HuH-7.5 (cell line): ENCODE data around the gene KCNQ2.

ENCODE experiments used
- DNase-seq: peaks from one replicate; pipeline ENCODE4 v3.0.0; 2011; ENCODE audit warnings: low spot score

The KCNQ2 gene

GRCh38 chr20:63501818-63502670 is 29.6 kb upstream of the KCNQ2 start:
- no peak for DNase-seq

GRCh38 chr20:63500902-63501817 is 28.7 kb upstream of the KCNQ2 start:
- no peak for DNase-seq

DNA sequence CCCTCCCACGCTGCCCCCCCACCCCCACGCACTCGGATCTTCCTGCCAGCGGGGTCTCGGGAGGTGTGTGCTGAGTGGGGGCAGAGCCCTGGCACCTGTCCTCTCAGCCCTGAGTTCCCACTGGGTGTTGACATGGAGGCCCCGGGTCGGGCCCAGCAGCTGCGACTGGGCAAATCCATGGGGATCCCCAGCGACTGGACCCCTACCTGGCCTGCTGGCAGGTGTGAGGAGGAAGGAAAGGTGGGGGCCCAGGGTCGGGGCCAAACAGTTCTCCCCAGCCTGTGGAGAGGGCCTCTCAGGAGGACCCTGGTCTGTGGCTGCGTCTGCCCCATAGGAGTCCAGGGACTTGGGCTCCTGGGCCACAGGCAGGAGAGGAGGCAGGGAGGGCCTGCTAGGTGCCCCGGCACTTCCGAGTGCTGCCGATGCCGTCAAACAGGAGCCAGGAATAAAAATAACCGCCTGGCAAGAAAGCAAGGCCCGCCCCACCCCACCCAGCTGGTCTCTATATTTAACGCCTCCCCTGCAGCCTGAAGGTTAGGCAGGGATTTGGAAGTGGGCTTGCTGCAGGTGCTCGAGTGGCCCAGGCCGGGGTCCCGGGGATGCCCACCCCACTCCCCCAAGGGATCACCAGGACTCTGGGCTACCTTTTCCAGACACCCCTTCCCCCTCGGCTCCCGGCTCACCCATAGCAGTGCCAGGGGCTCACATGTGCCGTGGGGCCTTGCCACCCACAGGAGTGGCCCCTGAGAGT is 27.9 kb upstream of the KCNQ2 start:
- no peak for DNase-seq

DNA sequence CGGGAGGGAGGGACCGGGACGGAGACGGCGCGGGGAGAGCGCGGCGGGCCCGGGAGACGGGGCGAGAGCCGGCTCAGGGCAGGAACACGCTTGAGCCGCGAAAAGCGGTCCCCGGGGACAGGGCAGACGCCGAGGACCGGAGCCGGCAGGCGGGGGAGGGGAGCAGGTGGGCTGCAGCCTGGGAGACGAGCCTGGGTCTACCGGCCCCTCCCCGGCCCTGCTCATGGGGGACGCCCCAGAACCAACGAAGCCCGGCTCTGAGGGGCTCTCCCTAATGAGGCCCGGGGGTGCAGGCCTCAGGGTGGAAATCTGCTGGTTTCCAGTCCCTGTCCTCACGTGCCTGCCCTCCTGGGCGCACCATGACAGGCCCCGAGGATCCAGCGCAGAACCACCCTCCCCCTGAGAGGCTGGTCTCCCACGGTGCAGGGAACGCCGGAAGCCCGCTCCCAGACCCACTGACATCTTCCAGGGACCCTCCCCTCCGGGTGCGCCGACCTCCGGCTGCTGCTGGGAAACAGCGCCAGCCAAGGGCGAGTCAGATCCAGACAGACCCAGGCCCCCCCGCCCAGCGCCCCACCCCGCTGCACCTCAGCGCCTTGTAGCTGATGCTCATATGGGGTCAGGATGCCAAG is 27.0 kb upstream of the KCNQ2 start:
- DNase-seq = no peak

GRCh38 chr20:63498960-63499337 is 26.5 kb upstream of the KCNQ2 start, which contains the start of gene EEF1A2:
Gene EEF1A2 (minus strand): TSS chr20:63499083. CDS start chr20:63497763, 1,320 bp downstream.
- peak; percentile 79 for DNase-seq

DNA sequence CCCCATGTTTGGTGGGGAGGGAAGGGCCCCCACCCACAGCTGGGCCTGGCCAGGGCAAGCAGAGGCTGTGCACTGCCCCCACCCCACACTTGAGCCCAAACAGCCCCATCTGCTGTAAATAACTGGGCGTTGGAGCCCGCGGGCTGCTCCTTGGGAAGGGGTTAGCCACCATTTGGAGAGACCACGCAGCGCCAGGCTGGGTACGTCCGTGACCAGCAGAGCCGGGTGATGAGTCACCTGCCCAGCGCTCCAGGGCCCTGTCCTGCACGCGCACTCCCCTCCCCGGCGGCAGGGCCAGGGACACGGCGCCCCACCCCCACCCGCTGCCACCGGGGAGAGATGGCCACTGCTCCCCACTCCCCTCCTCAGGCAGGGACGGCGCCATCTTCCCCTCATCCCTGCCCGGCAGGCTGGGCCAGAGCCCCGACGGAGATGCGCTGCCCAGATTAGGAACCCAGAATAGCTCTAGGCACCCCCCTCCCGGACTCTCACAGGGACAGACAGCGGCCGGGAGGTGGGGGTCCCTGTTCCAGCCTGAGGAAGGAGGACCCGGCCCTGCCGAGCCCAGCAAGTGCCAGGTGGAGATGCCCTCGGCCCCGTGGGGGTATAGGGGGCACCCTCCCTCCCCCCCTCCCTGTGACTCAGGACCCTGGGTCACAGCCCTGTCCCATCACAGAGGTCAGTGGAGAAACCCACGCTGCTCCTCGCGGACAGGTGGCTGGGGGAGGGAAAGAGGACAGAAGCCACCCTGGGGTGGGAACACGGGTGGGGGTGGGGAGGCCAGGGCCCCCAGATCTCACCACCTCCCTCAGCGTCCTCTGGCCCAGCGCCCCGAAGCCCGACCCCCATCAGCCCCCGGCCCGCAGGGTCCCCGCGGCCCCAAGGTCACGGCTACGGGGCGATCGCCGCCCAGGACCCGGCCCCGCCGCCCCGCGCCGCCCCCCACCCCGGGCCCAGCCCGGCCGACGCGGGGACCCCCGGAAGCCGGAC is 25.8 kb upstream of the KCNQ2 start:
- no peak for DNase-seq

GRCh38 chr20:63497138-63497945 is 24.9 kb upstream of the KCNQ2 start:
- no peak for DNase-seq

GRCh38 chr20:63496596-63497120 is 24.2 kb upstream of the KCNQ2 start:
- no peak for DNase-seq

GRCh38 chr20:63495741-63496595 is 23.5 kb upstream of the KCNQ2 start:
- DNase-seq = peak; percentile 95

DNA sequence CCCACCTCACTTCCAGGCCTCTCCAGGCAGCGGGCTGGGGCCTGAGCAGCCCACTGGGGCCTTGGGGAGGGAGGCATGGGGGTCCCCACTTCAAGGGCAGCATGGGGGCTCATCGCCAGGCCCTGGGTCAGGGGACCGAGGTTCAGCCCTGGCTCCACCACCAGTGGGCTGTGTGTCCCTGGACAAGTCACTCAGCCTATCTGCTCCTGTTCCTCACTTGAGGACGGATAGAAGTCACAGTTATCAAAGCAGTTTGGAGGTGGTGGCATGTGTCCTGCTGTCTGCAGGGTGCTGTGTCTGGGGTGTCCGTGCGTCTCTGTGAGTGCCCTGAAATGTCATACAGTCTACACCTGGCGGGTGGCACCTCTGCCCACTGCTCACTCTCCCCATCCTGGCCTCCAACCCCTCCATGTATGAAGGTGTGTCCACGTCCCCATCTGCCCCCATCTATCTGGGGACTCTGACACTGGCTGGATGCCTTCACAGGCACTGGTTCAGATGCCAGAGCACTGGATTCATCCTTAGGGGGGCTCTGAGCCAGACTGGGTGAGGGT is 22.8 kb upstream of the KCNQ2 start:
- no peak for DNase-seq

DNA sequence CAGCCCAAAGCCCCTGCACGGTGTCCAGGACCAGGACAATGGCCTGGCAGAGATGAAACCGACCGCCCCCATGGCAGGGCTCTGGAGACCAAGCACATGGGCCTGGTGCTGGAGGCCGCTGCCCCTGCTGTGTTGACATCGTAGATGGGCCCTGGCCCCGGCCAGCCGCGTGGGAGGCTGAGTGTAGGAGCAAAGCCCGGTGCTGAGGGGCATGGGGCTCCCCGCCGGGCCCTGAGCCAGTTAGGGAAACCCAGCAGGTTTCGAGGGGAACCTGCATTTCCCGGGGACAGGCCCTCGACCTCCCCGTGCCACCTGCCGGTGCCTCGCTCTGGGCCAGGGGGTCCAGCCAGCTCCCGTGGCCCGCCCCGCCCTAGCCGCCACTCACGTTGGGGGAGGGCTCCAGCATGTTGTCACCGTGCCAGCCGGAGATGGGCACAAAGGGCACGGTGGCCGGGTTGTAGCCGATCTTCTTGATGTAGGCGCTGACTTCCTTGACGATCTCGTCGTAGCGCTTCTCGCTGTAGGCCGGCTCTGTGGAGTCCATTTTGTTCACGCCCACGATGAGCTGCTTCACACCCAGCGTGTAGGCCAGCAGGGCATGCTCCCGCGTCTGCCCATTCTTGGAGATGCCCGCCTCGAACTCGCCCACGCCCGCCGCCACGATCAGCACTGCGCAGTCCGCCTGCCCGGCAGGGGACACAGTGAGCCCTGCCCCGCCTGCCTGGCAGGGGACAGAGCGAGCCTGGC is 22.1 kb upstream of the KCNQ2 start:
- DNase-seq = no peak

GRCh38 chr20:63494084-63494419 is 21.6 kb upstream of the KCNQ2 start:
- DNase-seq = no peak

- no peak for DNase-seq
Observed at GRCh38 chr20:63493563-63494020, 21.1 kb upstream of the KCNQ2 start.

- DNase-seq = no peak
Observed at GRCh38 chr20:63492982-63493381, 20.5 kb upstream of the KCNQ2 start.

GRCh38 chr20:63492518-63492917 is 20.1 kb upstream of the KCNQ2 start:
- no peak for DNase-seq

DNA sequence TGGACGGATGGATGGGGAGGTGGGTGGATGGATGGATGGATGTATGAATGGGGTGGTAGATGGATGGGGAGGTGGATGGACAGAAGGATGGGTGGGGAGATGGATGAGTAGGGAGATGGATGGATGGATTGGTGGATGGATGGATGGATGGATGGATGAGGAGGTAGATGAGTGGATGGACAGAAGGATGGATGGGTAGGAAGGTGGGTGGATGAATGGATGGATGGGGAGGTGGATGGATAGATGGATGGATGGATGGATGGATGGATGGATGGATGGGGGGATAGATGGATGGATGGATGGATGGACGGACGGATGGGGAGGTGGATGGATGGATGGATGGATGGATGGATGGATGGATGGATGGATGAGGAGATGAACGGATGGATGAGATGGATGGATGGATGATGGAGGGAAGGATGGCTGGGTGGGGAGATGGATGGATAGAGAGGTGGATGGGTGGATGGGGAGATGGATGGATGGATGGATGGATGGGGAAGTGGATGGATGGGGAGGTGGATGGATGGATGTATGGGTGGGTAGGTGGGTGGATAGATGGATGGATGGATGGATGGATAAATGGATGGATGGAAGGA is 19.3 kb upstream of the KCNQ2 start:
- no peak for DNase-seq

DNA sequence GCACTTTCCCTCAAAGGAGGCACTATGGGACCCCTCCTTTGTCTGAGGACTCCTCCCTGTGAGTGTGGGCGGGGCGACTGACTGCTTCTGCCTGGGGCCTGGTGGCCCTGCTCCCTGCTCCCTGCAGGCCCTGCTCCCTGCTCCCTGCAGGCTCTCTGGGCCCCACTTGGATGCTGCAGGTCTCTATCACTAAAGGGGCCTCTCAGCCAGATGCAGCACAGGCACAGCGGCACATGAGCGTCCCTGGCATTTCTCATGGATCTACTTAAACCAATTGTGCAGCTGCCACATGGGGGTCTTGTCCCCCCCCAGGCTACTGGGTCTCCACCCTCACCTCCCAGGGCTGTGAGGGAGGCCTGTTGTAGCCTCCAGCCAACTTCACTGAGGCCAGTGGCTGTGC is 18.6 kb upstream of the KCNQ2 start:
- DNase-seq = no peak
